NCI-H345 (cell line): Measurements from ENCODE around the gene SLC35D1.

Source experiments
- DNase-seq: peaks from one replicate; lab custom pipeline; 2025; lab: John Stamatoyannopoulos, UW

SLC35D1 gene

DNA sequence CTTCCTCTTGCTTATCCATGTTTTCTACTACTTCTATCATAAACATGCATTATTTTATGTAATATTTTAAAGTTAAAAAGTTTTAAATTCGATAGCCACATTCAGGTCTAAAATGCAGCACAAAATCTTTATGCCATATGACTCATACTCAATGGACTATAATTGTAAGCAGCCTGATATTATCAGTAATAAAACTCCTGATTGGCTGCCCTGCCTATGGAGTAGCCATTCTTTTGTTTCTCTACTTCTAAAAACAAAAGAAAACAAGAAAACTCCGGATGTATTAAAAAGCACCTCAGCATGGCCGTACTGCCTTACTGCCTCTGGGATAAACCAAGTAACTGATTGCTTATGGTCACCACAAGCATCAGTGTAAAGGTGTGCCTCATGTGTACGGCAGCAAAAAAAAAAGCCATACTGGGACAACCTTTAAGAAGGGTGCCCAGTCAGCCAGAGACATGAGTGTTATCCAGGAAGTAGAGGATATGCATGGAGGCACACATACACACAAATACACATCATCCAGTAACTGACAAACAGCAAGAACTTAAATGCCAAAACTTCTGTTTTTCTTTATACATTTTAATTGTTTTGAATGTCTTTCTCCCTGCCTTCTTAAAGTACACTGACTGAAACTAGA, 9.2 kb downstream of the SLC35D1 start:
- DNase-seq = no peak

DNA sequence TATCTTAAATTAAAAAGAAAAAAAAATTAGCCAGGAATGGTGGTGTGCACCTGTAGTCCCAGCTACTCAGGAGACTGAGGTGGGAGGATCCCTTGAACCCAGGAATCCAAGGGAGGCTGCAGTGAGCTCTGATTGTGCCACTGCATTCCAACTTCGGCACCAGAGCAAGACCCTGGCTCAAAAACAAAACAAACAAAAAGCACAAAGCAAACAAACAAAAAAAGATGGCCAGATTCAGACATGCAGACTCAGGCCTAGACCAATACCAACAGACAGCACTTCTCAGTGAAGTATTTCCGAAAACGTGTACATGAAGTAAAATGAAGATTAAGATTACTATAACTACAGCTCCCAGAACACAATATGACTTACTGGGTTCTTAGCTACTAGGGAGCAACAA, 10.6 kb downstream of the SLC35D1 start:
- no peak for DNase-seq

DNA sequence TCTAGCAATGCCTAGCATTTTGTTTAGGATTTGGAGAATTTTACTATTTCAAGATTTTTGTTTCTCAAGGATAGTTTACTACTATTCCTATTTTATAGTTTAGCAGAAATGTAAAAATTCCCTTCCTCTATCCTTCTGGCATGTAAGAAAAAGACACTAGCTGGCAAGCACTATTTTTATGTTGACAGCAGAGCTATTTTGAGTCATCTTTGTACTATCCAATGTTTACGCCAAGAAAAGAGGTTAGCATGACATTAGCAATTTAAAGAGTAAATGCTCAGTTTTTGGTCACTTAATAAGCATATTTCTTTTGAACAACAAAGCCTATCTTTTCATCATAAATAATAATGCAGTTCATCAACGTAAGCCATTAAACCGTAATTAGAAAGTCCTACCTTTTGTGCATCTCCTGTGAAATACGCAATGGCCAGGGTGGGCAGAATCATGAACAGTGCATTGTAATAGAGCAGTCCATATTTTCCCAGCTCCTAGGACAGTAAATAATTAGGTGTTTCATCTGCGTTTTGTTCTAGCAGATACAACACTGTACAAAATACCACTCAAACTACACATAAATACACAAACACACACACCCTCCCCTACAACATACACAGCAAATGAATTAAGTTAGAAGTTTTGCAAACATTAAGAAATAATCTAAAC, 12.0 kb downstream of the SLC35D1 start:
- DNase-seq = no peak

DNA sequence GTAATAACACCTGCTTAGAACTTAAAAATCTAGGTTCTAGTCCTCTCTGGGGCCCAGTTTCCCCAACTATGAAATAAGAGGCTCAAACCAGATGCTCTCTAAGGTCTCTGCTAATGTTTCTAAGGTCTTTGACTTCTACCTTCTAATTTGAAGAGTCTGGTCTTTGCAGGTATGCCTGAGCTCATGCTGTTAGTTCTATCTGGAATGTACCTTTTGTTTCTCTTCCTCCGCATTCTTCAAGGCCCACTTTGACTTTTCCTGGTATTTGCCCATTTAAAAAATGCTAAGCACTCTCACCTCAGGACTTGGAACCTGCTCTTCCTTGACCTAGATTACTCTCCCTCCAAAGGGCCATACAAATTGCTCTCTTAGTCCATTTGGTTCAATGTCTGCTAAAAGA, 13.5 kb downstream of the SLC35D1 start:
- no peak for DNase-seq

- no peak for DNase-seq
Observed at GRCh38 chr1:67031859-67032247, 22.1 kb downstream of the SLC35D1 start.

- no peak for DNase-seq
Observed at GRCh38 chr1:67031121-67031858, 22.7 kb downstream of the SLC35D1 start.

DNA sequence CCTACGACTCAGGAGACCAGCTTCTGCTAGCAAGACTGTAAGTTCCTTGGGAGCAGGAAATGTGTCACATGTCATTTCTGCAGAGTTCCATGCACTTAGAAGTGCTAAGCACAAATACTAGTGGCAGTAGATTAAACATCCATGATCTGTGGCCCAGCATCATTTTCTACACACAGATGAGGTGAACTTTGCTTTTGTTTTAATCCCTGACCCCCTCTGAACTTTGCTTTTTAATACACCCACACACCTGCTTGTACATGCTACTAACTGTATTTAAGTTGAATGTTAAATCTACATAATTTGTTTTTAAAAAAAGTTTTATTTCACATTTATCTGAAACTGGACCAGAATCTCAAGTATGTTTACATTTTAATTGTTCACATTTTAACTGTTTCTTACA, 24.5 kb downstream of the SLC35D1 start:
- DNase-seq = no peak

DNA sequence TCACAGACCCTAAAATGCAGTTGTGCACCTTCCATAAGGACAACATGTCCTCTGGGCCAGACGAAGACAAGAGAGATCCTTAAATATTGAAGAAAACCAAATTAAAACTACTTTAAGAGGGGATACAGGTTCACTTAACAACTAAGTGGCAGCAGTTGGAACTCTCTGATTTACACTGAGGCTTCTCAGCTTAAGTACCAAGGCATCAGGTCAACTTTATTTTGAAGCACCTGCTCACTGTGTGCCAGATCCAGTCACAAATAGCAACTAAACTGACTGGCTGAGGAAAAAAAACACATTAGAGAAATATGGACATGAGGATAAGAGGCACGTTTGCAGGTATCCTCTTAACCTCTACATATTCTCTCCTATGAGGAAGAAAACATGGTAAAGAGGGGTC, 33.2 kb downstream of the SLC35D1 start:
- DNase-seq = no peak

GRCh38 chr1:67020304-67020703, 33.6 kb downstream of the SLC35D1 start:
- no peak for DNase-seq

GRCh38 chr1:67019600-67020136, 34.3 kb downstream of the SLC35D1 start:
- DNase-seq = no peak

DNA sequence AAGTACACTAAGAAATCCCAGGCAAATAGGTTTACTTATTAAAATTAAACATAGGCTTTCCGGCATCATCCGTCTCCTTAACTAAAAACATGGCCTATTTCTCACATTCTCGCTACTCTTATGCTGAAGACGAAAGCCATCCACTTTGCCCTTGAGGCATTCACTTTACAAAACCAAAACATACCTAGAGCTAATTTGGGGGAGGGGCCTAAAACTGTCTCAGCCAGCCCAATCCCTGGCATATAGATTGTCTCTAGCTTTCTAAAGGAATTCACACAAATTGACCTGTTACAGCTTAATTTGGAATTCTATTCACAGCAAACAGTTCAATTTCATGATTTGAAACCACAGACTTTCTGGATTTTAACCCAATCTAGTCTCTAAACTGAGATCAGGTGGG, 34.8 kb downstream of the SLC35D1 start:
- no peak for DNase-seq

- DNase-seq = no peak
Observed at GRCh38 chr1:67018574-67018973, 35.4 kb downstream of the SLC35D1 start.

DNA sequence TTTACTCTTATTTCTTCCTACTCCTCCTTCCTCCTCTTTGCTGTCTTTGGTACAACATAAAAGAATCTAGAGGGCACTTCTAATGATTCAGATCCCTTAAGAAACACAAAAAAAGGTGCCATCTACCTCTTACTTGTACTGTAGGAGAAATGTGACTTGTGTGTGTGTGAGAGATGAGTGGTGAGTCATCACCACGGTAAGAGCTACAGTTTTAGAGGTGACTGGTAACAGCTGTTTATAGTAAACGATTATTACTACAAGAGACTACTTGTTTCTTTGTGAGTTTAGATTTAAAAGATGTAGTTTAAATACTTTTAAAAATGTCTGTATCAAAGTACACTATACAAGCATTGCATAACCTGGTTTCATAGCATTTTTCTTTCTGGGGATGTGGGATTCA, 40.4 kb downstream of the SLC35D1 start:
- no peak for DNase-seq

- no peak for DNase-seq
Observed at GRCh38 chr1:67009792-67010191, 44.2 kb downstream of the SLC35D1 start.

GRCh38 chr1:67005068-67005467, 48.9 kb downstream of the SLC35D1 start:
- no peak for DNase-seq

- peak; percentile 3 for DNase-seq
Observed at GRCh38 chr1:67004176-67004575, 49.8 kb downstream of the SLC35D1 start.

GRCh38 chr1:67001682-67002425, 52.1 kb downstream of the SLC35D1 start:
- DNase-seq = no peak

- DNase-seq = no peak
Observed at GRCh38 chr1:66999640-67000400, 54.1 kb downstream of the SLC35D1 start.

DNA sequence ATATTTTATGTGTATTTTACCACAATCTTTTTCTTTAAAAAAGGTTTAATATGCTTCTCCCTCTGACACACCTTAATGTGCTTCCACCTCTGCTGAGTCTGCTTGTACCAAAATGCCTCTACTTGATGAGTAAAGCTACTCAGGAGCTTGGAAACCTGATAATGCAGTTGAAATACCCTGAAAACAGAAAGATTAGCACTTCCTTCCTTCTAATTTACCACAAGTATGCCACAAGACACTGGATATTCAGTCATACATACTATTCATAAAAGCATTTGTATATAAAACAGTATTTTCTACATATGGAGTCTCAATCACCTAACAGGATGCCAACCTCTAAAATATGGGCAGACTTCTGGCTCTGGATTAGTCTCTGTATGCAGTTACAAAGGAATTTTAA, 55.0 kb downstream of the SLC35D1 start:
- no peak for DNase-seq

- peak; percentile 52 for DNase-seq
Observed at GRCh38 chr1:66996018-66996682, 57.8 kb downstream of the SLC35D1 start.

DNA sequence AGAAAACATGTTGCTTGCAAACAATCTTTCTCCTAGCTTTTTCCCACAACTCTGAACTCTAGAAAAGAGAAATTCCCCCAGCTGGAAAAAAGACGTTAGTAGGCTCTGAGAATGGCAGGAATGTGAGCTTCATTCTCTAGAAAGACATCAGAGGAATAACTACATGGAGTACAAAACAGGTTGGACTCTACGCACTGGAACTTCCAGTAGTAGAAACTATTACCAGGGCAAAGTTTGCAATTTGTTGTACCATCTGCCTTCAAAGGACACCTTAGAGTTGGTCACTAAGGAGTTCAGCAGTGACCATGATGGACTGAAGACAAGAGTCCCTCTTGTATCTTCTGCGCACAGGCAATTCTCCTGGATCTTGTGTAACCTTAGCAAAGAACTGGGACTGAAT, 60.9 kb downstream of the SLC35D1 start:
- no peak for DNase-seq
